GM23248 (cell line): ENCODE measurements around the gene GAB2. TPM values are rescaled to one million over a fixed set of nuclear protein-coding genes. Genes with fewer than 3 reads are reported as not detected.

Source experiments
- DNase-seq: peaks from one replicate; pipeline ENCODE4 v3.0.0-alpha.2; 2015
- H2AFZ ChIP-seq: fragments of 200-600 bp; sonication (generic); 2 replicates; pipeline ENCODE4 v1.6.1; 2016; ENCODE audit warnings: antibody characterized with exemption
- H3F3A ChIP-seq: fragments of 200-600 bp; sonication (generic); 2 replicates; pipeline ENCODE4 v1.6.1; 2016; ENCODE audit warnings: mild to moderate bottlenecking, antibody characterized with exemption, mixed run types; ENCODE audit not compliant: insufficient read depth
- H3K27ac ChIP-seq: fragments of 200-600 bp; sonication (generic); 2 replicates; pipeline ENCODE4 v1.5.1; 2016; ENCODE audit warnings: mild to moderate bottlenecking
- H3K27me3 ChIP-seq: fragments of 200-600 bp; sonication (generic); replicated peaks from 2 replicates; pipeline ENCODE4 v1.6.1; 2016; ENCODE audit warnings: mild to moderate bottlenecking; ENCODE audit not compliant: insufficient read depth
- H3K36me3 ChIP-seq: fragments of 200-600 bp; sonication (generic); 2 replicates; pipeline ENCODE4 v1.6.1; 2016; ENCODE audit warnings: low read depth, mild to moderate bottlenecking
- H3K4me1 ChIP-seq: fragments of 200-600 bp; sonication (generic); 2 replicates; pipeline ENCODE4 v1.6.1; 2016; ENCODE audit warnings: mild to moderate bottlenecking; ENCODE audit not compliant: insufficient read depth
- H3K4me2 ChIP-seq: fragments of 200-600 bp; sonication (generic); one replicate; pipeline ENCODE4 v1.6.1; 2016; ENCODE audit warnings: mild to moderate bottlenecking; ENCODE audit not compliant: unreplicated experiment
- H3K4me3 ChIP-seq: fragments of 200-600 bp; sonication (generic); 2 replicates; pipeline ENCODE4 v1.5.1; 2016; ENCODE audit warnings: mild to moderate bottlenecking
- H3K79me2 ChIP-seq: fragments of 200-600 bp; sonication (generic); 2 replicates; pipeline ENCODE4 v1.6.1; 2016; ENCODE audit warnings: mild to moderate bottlenecking; ENCODE audit not compliant: insufficient read depth
- H3K9ac ChIP-seq: fragments of 200-600 bp; sonication (generic); 2 replicates; pipeline ENCODE4 v1.6.1; 2016; ENCODE audit warnings: mild to moderate bottlenecking
- H3K9me2 ChIP-seq: fragments of 200-600 bp; sonication (generic); 2 replicates; pipeline ENCODE4 v1.6.1; 2016; ENCODE audit warnings: mixed run types, mild to moderate bottlenecking, moderate library complexity; ENCODE audit not compliant: insufficient read depth
- H3K9me3 ChIP-seq: fragments of 200-600 bp; sonication (generic); one replicate; pipeline ENCODE4 v1.6.1; 2017; ENCODE audit warnings: low read depth
- H4K20me1 ChIP-seq: fragments of 200-600 bp; sonication (generic); 2 replicates; pipeline ENCODE4 v1.6.0; 2016; ENCODE audit not compliant: insufficient read depth
- EZH2 ChIP-seq: fragments of 200-600 bp; sonication (generic); IDR thresholded peaks from 2 replicates; pipeline ENCODE4 v1.6.1; 2018; ENCODE audit warnings: antibody characterized with exemption, mild to moderate bottlenecking; ENCODE audit not compliant: insufficient read depth, poor library complexity, severe bottlenecking
- EZH2phosphoT487 ChIP-seq: fragments of 200-600 bp; sonication (generic); IDR thresholded peaks from 2 replicates; pipeline ENCODE4 v1.6.1; 2018; ENCODE audit warnings: antibody characterized with exemption, moderate library complexity, mild to moderate bottlenecking, low read depth; ENCODE audit not compliant: insufficient read depth
- WGBS, 2 experiments: methylation state at CpG; one replicate each; pipeline ENCODE4 v1.1.6; 2015 to 2017; ENCODE audit warnings: low lambda C conversion rate in 2 of 2, low coverage in 1 of 2; ENCODE audit errors: missing lambda C conversion rate in 2 of 2; 5-methylcytosine and 5-hydroxymethylcytosine counted together
- in situ Hi-C: fragments of 300-500 bp; cut with MboI; formaldehyde crosslinking; loops from 2 replicates; pipeline ENCODE4 v1.15.0; 2020
- polyA plus RNA-seq: library from polyadenylated mRNA; unstranded; fragments of >200 nt; fragmentation: Nextera tagmentation; extraction: Ambion mirVana; gene quantifications from 2 replicates; pipeline ENCODE4 v1.2.1, GENCODE V29; 2016
- total RNA-seq: library from RNA; depleted of rRNA; stranded (reverse); fragments of >200 nt; shearing (Covaris generic); gene quantifications from 2 replicates; pipeline ENCODE4 v1.2.3, GENCODE V29; 2014

GAB2 gene
- total and polyA plus RNA-seq, 2 experiments from 2014 or later: 1.8 to 12.2 TPM

GRCh38 chr11:78265326-78265725 is 152.3 kb downstream of the GAB2 start:
- H4K20me1 ChIP-seq: no peaks in the 10 kb centered on the region
- no peak overlapping the region for H3K4me2 ChIP-seq
- H3K27ac ChIP-seq: no peak overlapping the region
- no peaks in the 10 kb centered on the region for H3K27me3 ChIP-seq
- peaks cover 21% of the 10 kb centered on the region for H3F3A ChIP-seq
- WGBS, 2 experiments: 10 to 16% methylated on average over 3 of the region's 3 CpGs
- no peaks in the 10 kb centered on the region for H3K79me2 ChIP-seq
- H3K4me3 ChIP-seq: no peak overlapping the region
- H3K9me3 ChIP-seq: no peaks in the 10 kb centered on the region
- peak; percentile 59 for DNase-seq
- in situ Hi-C loops: no loop called here
- no peaks in the 10 kb centered on the region for H3K36me3 ChIP-seq
- no peak overlapping the region for H3K9ac ChIP-seq
- H3K9me2 ChIP-seq: no peaks in the 10 kb centered on the region
- H2AFZ ChIP-seq: no peak overlapping the region
- TF ChIP-seq EZH2phosphoT487 (no peak), EZH2 (no peak)
- H3K4me1 ChIP-seq: peaks cover 23% of the 10 kb centered on the region

DNA sequence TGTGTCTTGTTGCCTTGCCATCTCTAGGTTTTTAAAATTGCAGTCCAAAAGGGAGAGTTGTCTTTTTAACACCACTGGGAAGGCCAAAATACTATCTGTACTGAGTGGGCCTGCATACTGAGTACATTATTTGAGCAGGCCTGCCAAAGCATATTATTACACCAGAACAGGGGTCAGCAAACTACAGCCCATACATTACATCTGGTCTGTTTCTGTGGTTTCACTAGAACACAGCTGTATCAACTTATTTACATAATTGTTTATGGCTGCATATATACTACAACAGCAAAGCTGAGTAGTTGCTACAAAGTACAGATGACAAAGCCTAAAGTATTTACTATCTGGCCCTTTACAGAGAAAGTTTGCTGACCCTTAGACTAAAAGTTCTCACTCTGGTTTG is 154.9 kb downstream of the GAB2 start:
- Histone ChIP-seq H3K4me2 (no peak overlapping the region), H4K20me1 (no peaks in the 10 kb centered on the region), H3K27ac (no peak overlapping the region), H3K9ac (no peak overlapping the region), H2AFZ (no peak overlapping the region), H3K4me1 (peaks cover 6% of the 10 kb centered on the region), H3K27me3 (no peaks in the 10 kb centered on the region), H3K9me2 (no peaks in the 10 kb centered on the region), H3K79me2 (no peaks in the 10 kb centered on the region), H3F3A (peaks cover 3% of the 10 kb centered on the region), H3K36me3 (no peaks in the 10 kb centered on the region), H3K4me3 (no peak overlapping the region), H3K9me3 (no peaks in the 10 kb centered on the region)
- no peak for DNase-seq
- in situ Hi-C loops: no loop called here
- no peak for TF ChIP-seq EZH2

- no peak overlapping the region for H2AFZ ChIP-seq
- WGBS, 2 experiments: 76 to 78% methylated on average over 5 of the region's 5 CpGs
- no peaks in the 10 kb centered on the region for H3K36me3 ChIP-seq
- H3K4me3 ChIP-seq: no peak overlapping the region
- no peaks in the 10 kb centered on the region for H3K9me2 ChIP-seq
- TF ChIP-seq EZH2: no peak
- TF ChIP-seq EZH2phosphoT487: no peak
- no peak for DNase-seq
- in situ Hi-C loops: no loop called here
- no peak overlapping the region for H3K27ac ChIP-seq
- peaks cover 8% of the 10 kb centered on the region for H3K4me1 ChIP-seq
- H3K4me2 ChIP-seq: no peak overlapping the region
- H4K20me1 ChIP-seq: no peaks in the 10 kb centered on the region
- no peak overlapping the region for H3K9ac ChIP-seq
- H3K27me3 ChIP-seq: no peaks in the 10 kb centered on the region
- no peaks in the 10 kb centered on the region for H3K9me3 ChIP-seq
- peaks cover 3% of the 10 kb centered on the region; the same call in 1 of the 2 replicates for H3F3A ChIP-seq
- H3K79me2 ChIP-seq: no peaks in the 10 kb centered on the region
Observed at GRCh38 chr11:78262238-78262637, 155.4 kb downstream of the GAB2 start.

GRCh38 chr11:78261828-78262227 is 155.8 kb downstream of the GAB2 start:
- Histone ChIP-seq H3K4me1 (peaks cover 13% of the 10 kb centered on the region), H3K9ac (no peak overlapping the region), H3K27me3 (no peaks in the 10 kb centered on the region), H3K4me3 (no peak overlapping the region), H4K20me1 (no peaks in the 10 kb centered on the region), H2AFZ (no peak overlapping the region), H3K79me2 (no peaks in the 10 kb centered on the region), H3K4me2 (no peak overlapping the region), H3K27ac (no peak overlapping the region), H3F3A (peaks cover 3% of the 10 kb centered on the region; the same call in 1 of the 2 replicates), H3K9me2 (no peaks in the 10 kb centered on the region), H3K36me3 (no peaks in the 10 kb centered on the region), H3K9me3 (no peaks in the 10 kb centered on the region)
- in situ Hi-C loops: no loop called here
- TF ChIP-seq EZH2 (no peak), EZH2phosphoT487 (no peak)
- WGBS, 2 experiments: 85 to 92% methylated on average over 4 of the region's 4 CpGs
- no peak for DNase-seq

- Histone ChIP-seq H3K9me3 (no peaks in the 10 kb centered on the region), H3K4me3 (no peak overlapping the region), H3K4me2 (no peak overlapping the region), H3K4me1 (peaks cover 17% of the 10 kb centered on the region), H3K79me2 (no peaks in the 10 kb centered on the region), H3K9me2 (no peaks in the 10 kb centered on the region), H3F3A (peaks cover 7% of the 10 kb centered on the region), H4K20me1 (no peaks in the 10 kb centered on the region), H3K27ac (no peak overlapping the region), H3K27me3 (no peaks in the 10 kb centered on the region), H3K36me3 (no peaks in the 10 kb centered on the region), H2AFZ (no peak overlapping the region), H3K9ac (no peak overlapping the region)
- in situ Hi-C loops: no loop called here
- TF ChIP-seq EZH2phosphoT487 (no peak), EZH2 (no peak)
- no peak for DNase-seq
- WGBS, 2 experiments: 79 to 82% methylated on average over 4 of the region's 4 CpGs
Observed at GRCh38 chr11:78261367-78261766, 156.3 kb downstream of the GAB2 start.
